Activated T-helper 1 cell treated with Interleukin-2 at 50 U/mL for 16 hours (primary cell): ENCODE data around the gene SLC22A23.

Experiments used
- DNase-seq: peaks from one replicate; pipeline ENCODE4 v3.0.0-alpha.2; 2020; ENCODE audit warnings: low read depth

Gene SLC22A23

DNA sequence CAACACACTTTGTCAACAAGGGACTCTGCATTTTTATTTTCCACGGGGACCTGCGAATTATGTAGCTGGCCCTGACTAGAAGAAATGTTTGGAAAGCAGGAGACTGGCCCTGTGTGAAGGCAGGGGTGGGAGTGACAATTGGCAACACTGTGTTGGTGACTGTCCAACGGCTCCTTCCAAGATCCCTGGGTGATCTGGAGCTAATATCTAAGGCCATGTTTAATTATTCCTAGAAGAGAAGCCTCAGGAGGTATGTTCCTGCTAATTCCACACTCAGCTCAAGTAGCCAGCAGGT is 13.7 kb downstream of the SLC22A23 start:
- no peak for DNase-seq

DNA sequence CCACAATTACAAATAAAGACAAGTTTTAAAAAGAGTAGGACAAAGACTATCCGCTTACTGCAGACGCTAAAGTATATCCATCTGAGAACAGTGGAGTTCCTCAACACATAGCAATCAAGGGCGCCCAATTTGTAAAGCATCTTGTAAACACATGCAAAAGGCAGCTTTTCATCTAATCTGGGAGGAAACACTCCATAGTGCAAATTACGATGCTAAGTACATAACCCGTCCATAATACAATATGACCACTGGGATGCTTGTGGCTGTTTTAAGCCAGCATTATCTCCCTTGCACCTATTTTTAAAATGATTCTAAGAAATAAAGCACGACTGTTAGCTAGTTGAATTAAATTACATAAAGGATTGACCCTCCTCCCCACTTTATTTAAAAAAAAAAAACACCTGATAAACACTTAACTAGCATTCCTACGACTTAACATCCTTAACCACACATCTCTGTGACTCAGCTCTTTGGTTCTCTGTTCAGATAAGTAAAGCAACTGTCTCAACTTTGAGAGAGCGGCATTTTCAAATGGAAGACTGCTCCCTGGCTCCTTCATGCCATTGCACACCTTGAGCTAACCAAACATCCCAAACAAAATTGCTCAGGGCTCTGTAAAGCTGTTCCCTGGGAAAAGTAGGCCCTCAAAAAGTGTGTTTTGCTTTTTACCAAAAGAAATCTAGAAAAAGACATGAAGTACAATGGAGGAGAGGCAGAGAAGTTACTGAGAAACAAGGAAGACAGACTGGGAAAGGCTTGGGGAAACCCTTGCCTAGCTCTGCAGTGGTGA is 14.2 kb downstream of the SLC22A23 start:
- DNase-seq: no peak

DNA sequence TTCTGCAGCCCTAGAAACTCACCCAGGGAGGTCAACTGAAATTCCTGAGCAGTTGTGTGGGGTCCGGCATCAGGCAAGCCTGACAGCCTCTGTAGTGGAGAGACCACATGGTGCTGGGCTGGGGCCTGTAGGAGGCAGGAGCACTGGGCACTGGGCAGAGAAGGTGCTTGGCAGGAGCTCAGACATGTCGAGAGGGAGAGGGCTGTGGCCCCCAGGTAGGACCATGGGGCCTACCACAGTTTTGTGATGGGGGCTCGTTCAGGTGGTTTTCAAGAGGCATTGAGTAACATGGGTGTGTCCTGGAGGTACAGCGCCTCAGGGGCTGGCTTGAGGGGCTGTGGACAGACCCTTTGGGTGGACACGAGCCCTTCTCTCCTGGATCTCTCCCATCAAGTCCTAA is 15.9 kb downstream of the SLC22A23 start:
- DNase-seq: no peak

DNA sequence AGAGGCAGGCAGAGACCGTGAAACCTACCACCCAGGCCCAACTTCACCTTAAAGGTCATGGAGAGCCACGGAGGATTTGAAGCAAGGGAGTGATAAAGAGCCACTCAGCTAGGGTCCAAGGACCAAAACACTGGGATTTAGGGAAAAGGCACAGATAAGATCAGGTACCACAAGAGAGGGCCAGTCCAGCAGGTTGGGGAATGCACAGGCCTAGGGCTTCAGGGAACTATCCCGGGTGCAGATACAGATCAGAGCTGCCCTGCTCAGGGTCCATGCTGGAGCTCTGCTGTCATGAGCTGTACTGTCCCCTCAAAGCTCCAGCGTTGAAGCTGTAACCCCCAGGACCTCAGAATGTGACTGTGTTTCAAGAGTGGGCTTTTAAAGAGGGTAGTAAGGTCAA is 16.9 kb downstream of the SLC22A23 start:
- no peak for DNase-seq

DNA sequence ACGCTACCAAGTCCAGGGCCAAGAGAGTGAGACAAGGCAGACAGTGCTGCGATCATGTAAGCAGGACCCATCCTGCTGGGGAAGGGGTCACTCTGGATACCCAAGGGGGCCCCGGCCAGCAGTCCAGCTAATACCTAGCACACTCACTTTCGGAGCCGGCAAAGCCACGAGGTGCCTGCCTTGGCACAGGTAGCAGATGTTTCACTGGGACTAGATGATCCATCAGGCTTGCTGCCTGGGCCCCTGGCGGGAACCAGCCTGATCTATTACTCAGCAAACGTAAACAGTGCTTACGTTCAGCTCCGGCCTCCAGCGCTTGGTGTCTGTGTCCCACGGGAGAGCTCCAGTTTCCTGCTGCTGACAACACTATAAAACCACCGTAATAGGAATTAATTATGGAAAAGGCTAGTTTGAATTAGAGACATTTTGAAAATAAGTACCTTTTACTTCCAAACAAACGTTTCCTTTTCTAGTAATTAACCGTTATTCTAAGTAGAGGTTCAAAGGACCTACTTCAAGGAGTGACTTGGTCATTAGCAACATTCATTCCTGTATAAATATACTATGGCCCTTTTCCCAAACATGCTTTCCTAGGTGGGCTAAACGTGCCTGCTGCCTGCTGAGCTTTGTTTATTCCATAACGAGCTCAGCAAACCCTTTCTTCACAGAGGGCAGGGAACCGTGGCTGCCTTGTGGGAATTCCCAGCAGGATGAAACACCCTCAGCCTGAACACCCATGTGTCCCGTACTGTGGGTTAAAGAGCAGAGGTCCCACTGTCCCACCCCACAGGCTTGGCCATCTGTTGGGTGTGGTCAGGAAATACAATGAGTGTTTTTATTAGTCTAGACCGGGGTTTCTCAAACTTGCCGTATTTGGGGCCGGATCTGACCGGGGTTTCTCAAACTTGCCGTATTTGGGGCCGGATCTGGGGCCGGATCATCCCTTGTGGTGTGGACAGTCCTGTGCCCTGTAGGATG is 18.4 kb downstream of the SLC22A23 start:
- DNase-seq: no peak

DNA sequence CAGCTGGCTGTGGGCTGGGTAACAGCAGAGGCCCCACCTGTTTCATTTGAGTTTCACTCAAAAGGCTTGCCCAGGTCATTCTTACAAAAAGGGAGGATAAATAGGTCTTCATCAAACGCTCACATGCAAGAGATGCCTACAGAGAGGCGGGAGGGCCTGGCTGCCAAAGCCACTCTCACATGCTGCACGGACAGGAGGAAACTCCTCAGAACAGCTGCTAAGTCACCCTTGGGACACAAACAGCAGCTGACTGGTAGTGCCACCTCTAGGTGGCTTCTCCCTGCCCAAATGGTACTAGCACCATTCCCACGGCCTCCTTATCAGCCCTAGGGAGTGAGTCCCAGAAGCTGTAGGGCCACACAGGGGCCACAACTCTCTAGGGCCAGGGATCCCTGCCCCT is 23.8 kb downstream of the SLC22A23 start:
- no peak for DNase-seq

DNA sequence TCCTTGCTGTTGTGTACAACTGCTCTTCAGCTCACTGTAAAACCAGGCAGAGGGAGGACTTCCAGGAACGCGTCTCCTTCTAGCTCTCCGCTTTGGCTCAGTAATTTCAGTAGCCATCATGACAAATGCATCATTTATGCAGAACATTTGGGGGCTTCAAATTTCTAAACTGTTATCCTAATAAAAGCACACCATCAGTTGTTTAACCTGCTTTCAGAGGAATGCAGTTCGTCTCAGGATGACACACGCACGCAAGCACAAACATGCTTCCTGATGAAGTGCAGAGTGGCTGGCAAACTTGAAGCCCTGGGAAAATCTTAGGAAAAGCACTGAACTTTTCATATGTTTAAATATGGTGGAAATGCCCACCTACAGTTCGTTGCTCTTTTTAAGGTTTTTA is 24.4 kb downstream of the SLC22A23 start:
- DNase-seq: no peak

DNA sequence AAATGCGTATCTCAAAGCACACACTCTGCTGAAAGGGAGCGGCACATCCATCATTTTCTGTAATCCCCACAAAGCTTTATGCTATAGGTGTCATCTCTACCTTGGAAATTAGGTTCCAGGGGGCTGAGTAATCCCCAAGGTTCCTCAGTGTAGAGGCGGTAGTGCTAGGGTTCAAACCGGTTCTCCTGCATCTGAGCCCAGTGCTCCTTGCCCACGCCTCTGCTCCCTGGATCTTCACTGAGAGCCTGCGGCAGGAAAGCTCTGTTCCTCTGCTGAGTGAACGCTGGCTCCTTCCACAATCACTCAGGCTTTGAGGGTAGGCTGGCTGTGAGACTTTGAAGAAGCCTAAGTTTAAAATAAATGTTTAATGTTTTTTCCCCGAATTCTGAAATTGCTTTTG is 24.9 kb downstream of the SLC22A23 start:
- no peak for DNase-seq

DNA sequence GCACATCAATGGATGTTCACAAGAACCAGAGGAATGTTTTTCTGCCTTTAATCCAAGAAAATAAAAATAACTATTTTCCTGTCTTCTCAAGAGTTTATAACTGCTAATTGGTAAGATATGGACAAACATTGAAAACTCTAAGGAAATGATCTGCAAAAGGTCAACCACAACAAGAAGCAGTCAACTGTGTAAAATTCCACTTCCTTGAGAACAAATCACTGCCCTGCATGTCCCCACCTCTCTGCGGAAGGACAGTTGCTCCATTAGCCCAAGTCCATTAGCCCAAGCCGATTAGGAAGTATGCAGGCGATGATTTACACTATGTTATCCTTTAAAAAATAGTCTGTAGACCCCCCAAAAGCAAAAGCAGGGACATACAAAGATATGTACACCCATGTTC is 27.6 kb downstream of the SLC22A23 start:
- no peak for DNase-seq

DNA sequence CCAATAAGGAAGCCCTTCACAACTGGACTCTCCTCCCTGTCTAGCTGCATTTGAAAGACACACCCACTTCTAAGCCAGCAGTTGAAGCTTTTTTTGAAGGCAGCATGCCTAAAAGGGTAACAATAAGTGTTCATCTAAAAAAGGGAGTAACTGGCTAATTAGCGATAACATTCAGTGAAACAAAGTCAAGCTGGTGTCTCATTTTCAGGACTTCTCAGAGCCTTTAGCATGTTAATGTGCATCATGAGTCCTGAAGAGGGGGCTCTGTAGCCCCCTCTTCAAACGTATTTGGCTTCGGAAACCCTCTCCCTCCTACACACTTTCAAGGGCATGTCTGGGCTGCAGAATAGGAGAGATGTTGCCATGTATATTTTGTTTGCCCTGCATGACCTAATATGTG is 28.1 kb downstream of the SLC22A23 start:
- DNase-seq: no peak

DNA sequence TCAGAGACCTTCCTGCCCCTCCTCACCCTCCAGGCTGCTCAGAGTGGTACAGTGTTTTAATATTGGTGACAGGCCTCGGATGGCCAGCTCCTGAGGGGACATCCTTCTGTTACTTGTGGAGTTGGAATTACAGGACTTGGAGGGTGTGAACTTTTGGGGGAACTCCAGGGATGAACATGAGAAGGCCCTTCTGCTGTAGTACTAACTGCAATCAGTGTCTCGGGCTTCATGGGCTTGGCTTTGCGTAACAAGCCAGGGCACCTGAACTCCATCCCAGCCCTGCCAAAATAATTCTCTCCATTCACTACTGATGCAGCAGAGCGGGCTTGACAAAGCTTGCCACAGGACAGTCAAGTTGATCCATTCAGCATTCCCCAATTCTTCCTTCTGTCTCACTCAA is 28.6 kb downstream of the SLC22A23 start:
- no peak for DNase-seq

DNA sequence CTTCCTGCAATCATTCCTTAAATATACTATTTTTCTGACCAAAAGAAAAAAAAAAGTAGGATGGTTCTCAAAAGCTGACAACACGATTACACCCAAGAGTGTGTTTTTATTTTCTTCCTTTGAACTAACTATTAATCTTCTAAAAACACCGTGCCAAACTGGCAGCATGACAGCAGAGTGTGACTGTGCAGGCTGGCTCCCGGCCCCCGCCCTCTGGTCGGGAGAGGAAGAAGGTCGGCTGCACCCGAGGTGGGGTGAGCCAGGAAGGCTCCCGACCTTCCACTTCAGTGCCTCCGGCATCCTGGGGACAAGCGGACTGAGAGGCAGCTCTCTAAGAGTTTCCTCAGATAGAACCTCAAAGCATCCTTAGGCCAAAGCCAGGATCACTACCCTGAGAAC is 29.2 kb downstream of the SLC22A23 start:
- DNase-seq: no peak

DNA sequence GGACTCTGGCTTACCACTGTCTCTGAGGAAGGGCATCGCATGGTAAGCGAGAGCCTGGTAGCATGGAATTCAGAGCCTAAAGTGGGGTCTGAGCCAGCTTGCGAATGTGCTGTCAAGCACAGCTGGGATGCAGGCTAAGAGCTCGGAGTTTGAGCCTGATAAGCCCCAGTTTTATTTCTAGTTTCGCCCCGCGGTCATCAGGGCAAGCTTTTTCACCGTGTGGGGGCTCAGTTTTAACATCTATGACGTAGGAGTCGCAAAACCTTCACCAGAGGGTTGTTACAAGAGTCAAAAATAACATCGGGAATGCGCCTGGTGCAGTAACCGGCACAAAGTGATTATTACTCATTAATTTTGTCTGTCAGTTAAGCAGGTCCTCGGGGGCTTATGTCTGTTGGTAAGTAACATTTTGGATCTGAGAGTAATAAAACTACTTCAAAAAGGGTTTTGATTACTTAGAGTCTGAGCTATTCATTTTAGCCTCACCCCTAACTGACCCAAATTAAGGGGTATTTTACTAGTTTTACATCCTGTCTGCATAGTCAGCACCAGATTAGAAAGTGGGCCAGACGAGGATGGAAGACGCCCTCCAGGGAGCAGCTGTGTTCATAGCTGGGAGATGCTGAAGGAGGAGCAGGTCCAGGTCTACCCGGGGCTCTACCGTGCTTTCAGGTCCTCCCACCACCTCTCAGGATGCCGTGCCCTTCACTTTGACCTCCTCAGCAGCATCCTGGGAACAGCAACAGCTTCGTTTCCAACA is 29.7 kb downstream of the SLC22A23 start:
- DNase-seq: no peak

DNA sequence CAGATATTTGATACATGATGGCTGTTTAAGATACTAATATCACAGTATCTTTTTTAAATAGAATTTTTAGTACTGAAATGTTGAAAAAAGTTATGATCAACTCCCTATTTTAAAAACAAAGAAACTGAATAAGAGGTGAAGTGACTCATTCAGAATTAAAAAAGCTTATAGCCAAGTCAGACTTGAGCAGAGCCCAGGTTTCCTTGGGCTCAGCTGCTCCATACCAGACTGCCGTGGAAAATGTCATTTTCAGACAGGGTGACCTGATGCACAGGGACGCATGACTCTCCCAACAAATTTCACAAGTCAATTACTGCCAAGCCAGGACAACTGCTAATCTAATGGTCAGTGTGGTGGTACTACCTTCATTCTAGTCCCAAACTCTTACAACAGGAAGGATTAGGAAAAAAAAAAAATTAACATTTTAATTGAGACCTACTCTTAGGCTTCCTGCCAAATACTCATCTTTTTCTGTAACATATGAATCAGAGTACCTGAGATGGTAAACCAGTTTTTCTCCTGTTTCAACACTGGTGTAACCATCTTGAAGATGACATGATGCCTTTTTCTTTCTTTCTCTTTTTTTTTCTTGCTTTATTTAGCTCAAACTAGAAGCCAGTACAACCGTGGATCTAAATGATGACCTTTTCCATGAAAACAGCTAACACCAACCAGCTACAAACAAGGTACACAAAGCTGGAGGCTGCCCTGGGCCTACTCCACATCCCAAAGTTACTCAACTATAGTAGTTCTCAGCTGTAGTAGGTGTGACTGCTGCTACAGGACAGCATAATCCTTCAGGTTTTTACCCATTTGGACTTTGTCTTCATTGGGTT is 30.5 kb downstream of the SLC22A23 start:
- DNase-seq: no peak

DNA sequence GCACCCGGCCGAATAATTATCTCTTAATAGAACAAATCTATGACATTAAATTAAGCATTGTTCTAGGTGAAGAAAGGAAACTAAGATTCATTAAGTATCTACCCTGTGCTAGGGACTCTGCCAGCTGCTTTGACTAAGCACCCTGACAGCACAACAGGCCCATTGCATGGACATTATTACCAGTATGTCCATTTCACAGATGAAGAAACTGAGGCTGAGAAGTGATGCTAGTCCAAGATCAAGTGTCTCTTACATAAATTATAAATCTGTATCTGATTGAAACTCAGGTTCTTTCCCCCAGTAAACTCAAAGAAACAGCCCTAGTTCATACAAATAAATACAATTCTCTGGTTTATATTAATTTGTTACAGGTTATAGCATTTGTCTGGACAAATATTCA is 31.3 kb downstream of the SLC22A23 start:
- DNase-seq: no peak

DNA sequence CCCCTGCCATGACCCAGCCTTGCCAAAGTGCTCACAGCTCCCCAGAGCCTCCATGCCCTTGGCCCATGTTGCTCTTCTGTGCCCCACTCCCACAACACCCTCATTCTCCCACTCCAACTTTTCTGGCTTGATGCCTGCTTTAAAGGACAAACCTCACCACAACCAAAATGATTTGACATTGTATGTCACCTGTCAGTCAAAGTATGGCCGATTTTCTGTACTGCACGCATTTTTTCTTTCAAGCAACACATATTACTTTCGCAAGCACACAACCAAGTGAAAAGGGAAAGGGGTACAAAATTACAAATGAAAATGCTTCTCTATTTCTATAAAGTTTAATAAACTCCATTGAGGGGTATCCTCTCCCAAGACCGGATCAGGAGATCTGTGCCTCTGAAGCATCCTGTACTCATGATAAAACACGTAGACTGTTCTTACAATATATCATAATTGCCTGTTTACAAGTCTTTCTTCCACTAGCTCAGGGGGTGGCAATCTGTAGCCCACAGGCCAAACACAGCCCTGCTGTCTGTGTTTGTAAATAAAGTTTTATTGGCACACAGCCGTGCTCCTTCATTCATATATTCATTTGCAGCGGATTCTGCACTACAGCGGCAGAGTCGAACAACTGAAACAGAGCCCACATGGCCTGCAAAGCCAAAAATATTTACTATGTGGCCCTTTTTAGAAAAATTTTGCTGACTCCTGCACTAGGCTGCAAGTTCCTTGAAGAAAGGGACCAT is 32.5 kb downstream of the SLC22A23 start:
- no peak for DNase-seq

DNA sequence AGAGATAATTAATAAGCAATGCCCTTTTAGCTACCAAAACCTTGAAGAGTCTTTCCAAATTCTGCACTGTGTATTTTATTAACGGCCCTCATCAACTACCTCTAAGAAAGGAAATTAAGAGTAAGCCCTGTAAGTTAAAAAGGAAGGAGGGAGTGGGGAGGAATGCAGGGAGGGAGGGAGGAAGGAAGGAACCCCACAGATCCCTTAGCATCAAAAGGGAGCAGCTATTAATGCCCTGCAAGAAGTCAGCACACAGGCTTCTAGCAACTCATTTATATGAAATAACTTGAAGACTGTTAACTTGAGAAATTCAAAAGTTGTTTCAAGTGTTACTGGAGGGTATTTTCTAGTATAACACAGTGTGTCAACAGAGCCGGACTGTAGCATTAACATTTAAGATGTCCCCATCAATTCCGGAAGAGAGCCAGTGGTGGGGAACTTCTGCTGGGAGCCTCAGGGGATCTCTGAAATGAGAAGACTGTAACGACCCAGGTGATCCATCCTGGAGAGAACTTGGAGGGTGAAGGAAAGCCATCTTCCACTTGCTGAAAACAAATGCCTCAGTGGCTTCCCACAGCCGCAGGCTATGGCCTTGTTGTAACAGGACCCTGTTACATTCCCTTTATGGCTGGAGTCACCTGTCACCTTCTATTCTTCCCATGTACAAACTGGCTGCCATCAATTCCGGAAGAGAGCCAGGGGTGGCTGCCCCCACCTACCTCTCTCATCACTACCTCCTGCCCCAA is 33.2 kb downstream of the SLC22A23 start:
- no peak for DNase-seq

DNA sequence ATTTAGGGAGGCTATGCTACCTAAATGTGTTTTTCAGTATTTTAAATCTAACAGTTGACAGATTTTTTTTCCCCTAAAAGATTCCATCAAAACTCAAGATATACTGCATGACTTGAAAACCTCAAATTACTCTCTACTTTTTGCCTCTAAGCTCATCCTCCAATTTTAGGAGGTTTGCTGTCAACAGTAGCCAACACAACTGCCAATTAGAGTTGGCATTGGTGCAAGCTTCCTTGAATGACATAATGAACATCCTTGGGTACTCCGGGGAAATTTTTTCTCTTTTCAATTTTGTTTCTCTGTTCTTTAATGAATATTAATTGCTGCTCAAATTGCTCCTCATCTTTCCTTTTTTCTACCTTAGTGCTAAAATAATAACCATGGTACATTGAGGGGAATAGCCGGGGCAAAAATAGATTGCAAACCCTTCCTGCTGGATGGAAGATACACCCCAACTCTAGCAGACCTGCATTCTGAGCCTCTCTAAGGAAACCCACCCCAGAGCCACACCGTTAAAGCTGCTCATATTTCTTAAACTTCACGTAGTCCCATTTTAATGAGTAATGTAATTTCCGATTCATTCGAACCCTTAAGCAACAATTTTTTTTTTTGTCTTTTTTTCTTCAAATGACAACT is 34.3 kb downstream of the SLC22A23 start:
- DNase-seq: no peak

DNA sequence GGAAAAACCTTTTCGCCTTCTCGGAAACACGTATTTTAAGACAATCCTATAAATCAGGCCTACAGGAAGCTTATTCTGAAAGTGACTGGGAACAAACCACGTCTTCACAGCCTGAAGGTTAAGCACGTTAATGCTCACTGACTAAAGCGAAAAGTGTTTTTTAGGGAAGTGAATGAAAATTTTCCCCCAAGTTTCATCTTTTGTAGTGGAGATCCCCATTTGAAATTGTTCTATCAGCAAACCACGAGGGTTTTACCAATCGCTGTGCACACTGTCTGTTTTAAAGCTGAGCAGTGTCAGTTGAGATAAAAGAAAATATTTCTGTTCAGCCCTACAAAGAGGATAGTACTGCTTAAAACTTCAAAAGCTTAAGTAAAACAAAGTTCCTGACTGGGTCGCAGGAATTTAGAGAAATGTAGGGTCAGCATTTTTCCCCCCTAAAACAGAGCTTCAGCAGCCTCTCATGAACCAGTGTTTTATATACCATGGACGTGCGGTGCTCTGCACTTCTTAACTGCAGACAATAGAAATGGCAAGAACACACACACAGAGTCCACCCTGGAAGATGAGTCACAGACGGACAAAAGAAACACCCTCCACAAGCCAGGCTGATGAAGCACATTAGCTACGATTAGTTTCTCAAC is 34.9 kb downstream of the SLC22A23 start:
- DNase-seq: no peak
